ENCODE results near the gene MS4A1. TPM values are rescaled to one million over a fixed set of nuclear protein-coding genes. Genes with fewer than 3 reads are reported as not detected.

MS4A1 gene
- total RNA-seq (1 to 10 TPM; 4.7 to 5.7 TPM), polyA plus RNA-seq (10 to 100 TPM in 1 of 2 donors, 1 to 10 TPM in 1; 1.0 to 10.2 TPM)

GRCh38 chr11:60455531-60456042 is at the start of gene MS4A1:
MS4A1 (plus strand) TSS chr11:60455847; CDS start chr11:60462375, 6,528 bp downstream.
- Mint-ChIP-seq H3K4me3 (peak within 1 kb of the TSS in 7 of 8 donors; percentile 17 to 73 (median 66)), H3K4me1 (peaks cover 11 to 23% (median 14%) of the 10 kb centered on the region in 4 donors), H3K27ac (peak within 1 kb of the TSS in 2 of 7 donors; percentile 65 to 80), H3K36me3 (no peaks in the 10 kb centered on the region), H3K27me3 (peaks cover 3 to 7% of the 10 kb centered on the region in 2 donors), H3K9me3 (peaks cover 0 to 2% (median 0%) of the 10 kb centered on the region in 8 donors)
- peak in 1 of 5 donors; percentile 3 for DNase-seq
- Histone ChIP-seq H3K4me1 (ENCODE audit: insufficient read depth, low read length) (peaks cover 8% of the 10 kb centered on the region), H3K27ac (ENCODE audit: low read depth, low read length) (no peak within 1 kb of the TSS), H3K27me3 (ENCODE audit: insufficient read depth, low read length) (no peaks in the 10 kb centered on the region), H3K4me3 (ENCODE audit: low read length in 2 of 2) (no peak within 1 kb of the TSS), H3K36me3 (ENCODE audit: insufficient read depth, low read length) (no peaks in the 10 kb centered on the region), H3K9me3 (ENCODE audit: control insufficient read depth in 1 of 2, low read length in 2 of 2) (no peaks in the 10 kb centered on the region)
- ChIA-PET CTCF (ENCODE audit: partially characterized antibody) (interaction anchor here (1.1 kb wide), 1 partner anchor 92 kb away, joined by 3 read pairs; no protein-coding TSS in a partner anchor), POLR2A (ENCODE audit: partially characterized antibody) (no interaction called here)
- intact Hi-C loops (cut with micrococcal nuclease): no loop called here

DNA sequence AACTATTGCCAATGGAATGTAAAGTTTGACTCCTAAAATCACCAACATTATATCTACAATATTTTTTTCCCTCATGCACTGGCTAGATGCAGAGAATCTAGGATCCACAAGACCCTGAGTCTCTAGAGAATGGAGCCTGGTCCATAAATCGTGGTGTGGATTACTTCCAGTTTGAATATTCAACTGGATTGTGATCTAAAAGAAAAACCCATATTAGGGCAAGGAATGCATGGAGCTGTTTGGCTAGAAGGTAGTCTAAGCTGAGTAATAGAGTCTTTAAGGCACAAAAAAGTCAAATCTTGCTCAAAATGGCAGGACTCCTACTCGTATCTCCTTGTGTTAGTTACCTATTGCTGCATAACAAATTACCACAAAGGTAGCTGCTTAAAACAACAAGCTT is 35.6 kb upstream of the MS4A1 start:
- no peak overlapping the region for H3K4me3 Mint-ChIP-seq
- Histone ChIP-seq H3K4me1 (ENCODE audit: insufficient read depth, low read length) (no peaks in the 10 kb centered on the region), H3K36me3 (ENCODE audit: insufficient read depth, low read length) (no peaks in the 10 kb centered on the region), H3K27ac (ENCODE audit: low read depth, low read length) (no peak overlapping the region), H3K27me3 (ENCODE audit: insufficient read depth, low read length) (no peaks in the 10 kb centered on the region), H3K9me3 (ENCODE audit: control insufficient read depth in 1 of 2, low read length in 2 of 2) (no peaks in the 10 kb centered on the region), H3K4me3 (ENCODE audit: low read length in 2 of 2) (no peak overlapping the region)
- ChIA-PET CTCF (ENCODE audit: partially characterized antibody) (no interaction called here), POLR2A (ENCODE audit: partially characterized antibody) (no interaction called here)
- peaks cover 22 to 23% of the 10 kb centered on the region in 2 donors for H3K27me3 Mint-ChIP-seq
- H3K27ac Mint-ChIP-seq: no peak overlapping the region
- H3K9me3 Mint-ChIP-seq: peaks cover 0 to 3% (median 0%) of the 10 kb centered on the region in 8 donors
- H3K36me3 Mint-ChIP-seq: no peaks in the 10 kb centered on the region
- DNase-seq: no peak
- intact Hi-C loops (cut with micrococcal nuclease): no loop called here
- no peaks in the 10 kb centered on the region for H3K4me1 Mint-ChIP-seq

DNA sequence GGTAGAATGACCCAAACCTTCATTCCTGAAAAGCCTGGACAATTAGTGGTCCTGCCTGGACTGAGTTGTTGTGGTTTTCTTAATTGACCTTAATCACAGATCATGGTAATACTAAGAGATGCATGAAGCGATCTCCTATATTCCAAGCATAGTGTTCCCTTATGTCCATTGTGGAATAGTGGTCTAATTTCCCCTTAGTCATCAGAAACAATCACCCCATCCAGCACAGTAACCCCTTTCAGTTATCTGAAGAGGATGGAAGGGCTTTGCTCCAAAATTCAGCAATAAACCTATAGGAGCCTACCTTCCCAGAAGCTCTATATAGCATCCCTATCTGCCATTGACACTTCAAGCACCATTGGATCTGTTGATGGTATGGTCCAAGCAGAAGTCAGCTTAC is 33.0 kb upstream of the MS4A1 start:
- Mint-ChIP-seq H3K36me3 (no peaks in the 10 kb centered on the region), H3K9me3 (peaks cover 0 to 3% (median 0%) of the 10 kb centered on the region in 8 donors), H3K4me3 (no peak overlapping the region), H3K4me1 (no peaks in the 10 kb centered on the region), H3K27ac (no peak overlapping the region), H3K27me3 (peaks cover 6 to 14% of the 10 kb centered on the region in 2 donors)
- no peak overlapping the region for H3K27ac ChIP-seq (ENCODE audit: low read depth, low read length)
- H3K4me3 ChIP-seq (ENCODE audit: low read length in 2 of 2): no peak overlapping the region
- H3K27me3 ChIP-seq (ENCODE audit: insufficient read depth, low read length): no peaks in the 10 kb centered on the region
- H3K4me1 ChIP-seq (ENCODE audit: insufficient read depth, low read length): no peaks in the 10 kb centered on the region
- no peaks in the 10 kb centered on the region for H3K36me3 ChIP-seq (ENCODE audit: insufficient read depth, low read length)
- no peak for DNase-seq
- ChIA-PET CTCF (ENCODE audit: partially characterized antibody) (no interaction called here), POLR2A (ENCODE audit: partially characterized antibody) (no interaction called here)
- no peaks in the 10 kb centered on the region for H3K9me3 ChIP-seq (ENCODE audit: control insufficient read depth in 1 of 2, low read length in 2 of 2)
- intact Hi-C loops (cut with micrococcal nuclease): no loop called here

GRCh38 chr11:60428517-60428916 is 27.1 kb upstream of the MS4A1 start:
- intact Hi-C loops (cut with micrococcal nuclease): no loop called here
- Histone ChIP-seq H3K27me3 (ENCODE audit: insufficient read depth, low read length) (no peaks in the 10 kb centered on the region), H3K36me3 (ENCODE audit: insufficient read depth, low read length) (no peaks in the 10 kb centered on the region), H3K4me1 (ENCODE audit: insufficient read depth, low read length) (no peaks in the 10 kb centered on the region), H3K9me3 (ENCODE audit: control insufficient read depth in 1 of 2, low read length in 2 of 2) (no peaks in the 10 kb centered on the region), H3K4me3 (ENCODE audit: low read length in 2 of 2) (no peak overlapping the region), H3K27ac (ENCODE audit: low read depth, low read length) (no peak overlapping the region)
- Mint-ChIP-seq H3K4me3 (no peak overlapping the region), H3K27ac (no peak overlapping the region), H3K9me3 (peaks cover 0 to 2% (median 0%) of the 10 kb centered on the region in 8 donors), H3K4me1 (no peaks in the 10 kb centered on the region), H3K36me3 (no peaks in the 10 kb centered on the region), H3K27me3 (peaks cover 21 to 30% of the 10 kb centered on the region in 2 donors)
- CTCF ChIA-PET (ENCODE audit: partially characterized antibody): no interaction called here
- no peak for DNase-seq
- POLR2A ChIA-PET (ENCODE audit: partially characterized antibody): interaction anchor here (0.6 kb wide), 1 partner anchor 13 kb away, joined by 3 read pairs; no protein-coding TSS in a partner anchor

DNA sequence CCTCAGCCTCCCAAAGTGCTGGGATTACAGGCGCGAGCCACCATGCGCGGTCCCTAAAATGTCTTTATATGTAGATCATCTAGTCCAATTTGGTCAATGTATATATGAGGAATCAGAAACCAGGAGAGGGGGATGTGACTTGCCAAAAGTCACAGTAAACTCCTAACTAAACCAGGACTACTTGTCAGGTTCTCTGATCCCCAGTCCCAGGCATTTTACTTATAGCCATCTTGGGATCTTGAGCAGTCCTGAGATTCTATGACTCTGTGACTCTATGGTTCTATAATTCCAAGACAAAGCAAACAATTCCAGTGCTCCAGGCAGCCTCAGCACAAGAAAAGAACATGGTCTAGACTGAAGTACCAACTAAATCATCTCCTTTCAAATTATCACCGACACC is 26.4 kb upstream of the MS4A1 start, which contains the start of gene MS4A5:
Gene MS4A5, plus strand, starts transcription at position 301 of the 400 bp plus-strand sequence. CDS start 103 bp downstream, outside the sequence.
- Mint-ChIP-seq H3K4me3 (no peak within 1 kb of the TSS), H3K4me1 (no peaks in the 10 kb centered on the region), H3K27me3 (peaks cover 21 to 30% of the 10 kb centered on the region in 2 donors), H3K9me3 (peaks cover 0 to 2% (median 0%) of the 10 kb centered on the region in 8 donors), H3K27ac (no peak within 1 kb of the TSS), H3K36me3 (no peaks in the 10 kb centered on the region)
- intact Hi-C loops (cut with micrococcal nuclease): no loop called here
- ChIA-PET POLR2A (ENCODE audit: partially characterized antibody) (interaction anchor here (0.6 kb wide), 1 partner anchor 12 kb away, joined by 3 read pairs; no protein-coding TSS in a partner anchor), CTCF (ENCODE audit: partially characterized antibody) (no interaction called here)
- H3K9me3 ChIP-seq (ENCODE audit: control insufficient read depth in 1 of 2, low read length in 2 of 2): no peaks in the 10 kb centered on the region
- no peaks in the 10 kb centered on the region for H3K4me1 ChIP-seq (ENCODE audit: insufficient read depth, low read length)
- no peak for DNase-seq
- H3K27ac ChIP-seq (ENCODE audit: low read depth, low read length): no peak within 1 kb of the TSS
- H3K36me3 ChIP-seq (ENCODE audit: insufficient read depth, low read length): no peaks in the 10 kb centered on the region
- H3K4me3 ChIP-seq (ENCODE audit: low read length in 2 of 2): no peak within 1 kb of the TSS
- H3K27me3 ChIP-seq (ENCODE audit: insufficient read depth, low read length): no peaks in the 10 kb centered on the region

GRCh38 chr11:60431251-60431650 is 24.4 kb upstream of the MS4A1 start:
- no peaks in the 10 kb centered on the region for H3K36me3 Mint-ChIP-seq
- H3K27me3 Mint-ChIP-seq: peaks cover 21 to 24% of the 10 kb centered on the region in 2 donors
- no peak overlapping the region for H3K4me3 Mint-ChIP-seq
- no peak overlapping the region for H3K27ac Mint-ChIP-seq
- H3K4me1 Mint-ChIP-seq: no peaks in the 10 kb centered on the region
- no peak overlapping the region for H3K27ac ChIP-seq (ENCODE audit: low read depth, low read length)
- intact Hi-C loops (cut with micrococcal nuclease): no loop called here
- POLR2A ChIA-PET (ENCODE audit: partially characterized antibody): no interaction called here
- DNase-seq: no peak
- peaks cover 0 to 2% (median 0%) of the 10 kb centered on the region in 8 donors for H3K9me3 Mint-ChIP-seq
- no peaks in the 10 kb centered on the region for H3K36me3 ChIP-seq (ENCODE audit: insufficient read depth, low read length)
- H3K4me3 ChIP-seq (ENCODE audit: low read length in 2 of 2): no peak overlapping the region
- no peaks in the 10 kb centered on the region for H3K4me1 ChIP-seq (ENCODE audit: insufficient read depth, low read length)
- no peaks in the 10 kb centered on the region for H3K27me3 ChIP-seq (ENCODE audit: insufficient read depth, low read length)
- CTCF ChIA-PET (ENCODE audit: partially characterized antibody): no interaction called here
- no peaks in the 10 kb centered on the region for H3K9me3 ChIP-seq (ENCODE audit: control insufficient read depth in 1 of 2, low read length in 2 of 2)

DNA sequence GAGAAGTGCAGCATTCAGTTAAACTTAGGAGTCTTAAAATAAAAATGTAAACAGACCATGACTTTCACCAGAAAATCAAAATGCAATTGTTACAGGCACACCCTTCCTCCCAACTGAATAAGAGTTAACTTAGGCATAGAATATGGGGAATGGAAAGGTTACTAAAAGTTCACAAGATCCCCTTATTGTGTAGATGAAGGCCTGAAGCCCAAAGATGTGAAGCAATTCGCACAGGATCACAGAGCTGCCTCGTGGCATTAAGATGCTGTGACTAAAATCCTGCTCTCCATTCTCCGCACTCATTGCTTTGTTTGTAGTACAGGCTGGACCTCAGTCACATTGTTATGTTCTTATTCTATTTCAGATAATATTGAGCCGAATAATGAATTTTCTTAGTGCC is 22.2 kb upstream of the MS4A1 start:
- Mint-ChIP-seq H3K4me3 (no peak overlapping the region), H3K36me3 (no peaks in the 10 kb centered on the region), H3K27me3 (peaks cover 18 to 19% of the 10 kb centered on the region in 2 donors), H3K27ac (peak overlapping the region in 1 of 7 donors; percentile 22), H3K9me3 (peaks cover 0 to 2% (median 0%) of the 10 kb centered on the region in 8 donors), H3K4me1 (no peaks in the 10 kb centered on the region)
- no peaks in the 10 kb centered on the region for H3K4me1 ChIP-seq (ENCODE audit: insufficient read depth, low read length)
- H3K36me3 ChIP-seq (ENCODE audit: insufficient read depth, low read length): no peaks in the 10 kb centered on the region
- no peak overlapping the region for H3K27ac ChIP-seq (ENCODE audit: low read depth, low read length)
- ChIA-PET POLR2A (ENCODE audit: partially characterized antibody) (no interaction called here), CTCF (ENCODE audit: partially characterized antibody) (no interaction called here)
- intact Hi-C loops (cut with micrococcal nuclease): no loop called here
- DNase-seq: no peak
- H3K27me3 ChIP-seq (ENCODE audit: insufficient read depth, low read length): no peaks in the 10 kb centered on the region
- H3K9me3 ChIP-seq (ENCODE audit: control insufficient read depth in 1 of 2, low read length in 2 of 2): no peaks in the 10 kb centered on the region
- no peak overlapping the region for H3K4me3 ChIP-seq (ENCODE audit: low read length in 2 of 2)

All from CD4-positive, alpha-beta memory T cell (primary cell).